ENCODE results near the gene EFCAB11. TPM values are rescaled to one million over a fixed set of nuclear protein-coding genes. Genes with fewer than 3 reads are reported as not detected.

EFCAB11 gene
- total RNA-seq, 1 donor from 2014 or later = 7.5 TPM

DNA sequence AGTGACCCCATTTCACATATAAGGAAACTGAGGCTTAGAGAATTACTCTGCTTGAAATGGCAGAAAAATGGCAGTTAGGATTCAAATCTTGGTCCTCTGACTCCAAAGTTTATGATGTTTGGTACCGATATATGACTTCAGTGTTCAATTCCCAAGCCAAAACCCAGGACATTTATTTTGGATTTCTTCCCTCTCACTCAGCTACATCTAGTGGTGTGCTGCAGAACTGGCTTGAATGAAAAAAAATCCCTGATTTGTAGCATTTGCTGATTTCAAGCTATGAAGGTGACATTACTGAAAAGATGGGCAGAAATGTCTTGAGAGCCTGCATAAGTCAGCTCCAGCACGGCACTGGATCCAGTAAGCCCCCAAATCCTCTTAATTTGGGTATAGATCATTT, 106.4 kb downstream of the EFCAB11 start:
- H3K27me3 Mint-ChIP-seq (ENCODE audit: low read depth, unreplicated experiment) = no peaks in the 10 kb centered on the region
- H3K27ac Mint-ChIP-seq (ENCODE audit: unreplicated experiment) = no peak overlapping the region

GRCh38 chr14:89845346-89845745, 109.2 kb downstream of the EFCAB11 start:
- H3K79me2 ChIP-seq (ENCODE audit: insufficient read depth, low read length) = no peaks in the 10 kb centered on the region
- Mint-ChIP-seq H3K27ac (ENCODE audit: unreplicated experiment) (peak overlapping the region; percentile 51), H3K9me3 (ENCODE audit: unreplicated experiment) (peaks cover 8% of the 10 kb centered on the region), H3K27me3 (ENCODE audit: low read depth, unreplicated experiment) (no peaks in the 10 kb centered on the region), H3K4me1 (ENCODE audit: low read depth, unreplicated experiment) (peaks cover 13% of the 10 kb centered on the region), H3K4me3 (ENCODE audit: unreplicated experiment) (no peak overlapping the region), H3K36me3 (ENCODE audit: low read depth, unreplicated experiment) (no peaks in the 10 kb centered on the region)
- no peak overlapping the region for H2AFZ ChIP-seq (ENCODE audit: low read depth, low read length)
- H3K4me2 ChIP-seq (ENCODE audit: low read length) = peak overlapping the region; percentile 36
- H3K9ac ChIP-seq (ENCODE audit: low read length) = peak overlapping the region; percentile 77
- peak overlapping the region; percentile 94 for H3K27ac ChIP-seq (ENCODE audit: low read depth, low read length)
- no peak overlapping the region for H3K4me3 ChIP-seq (ENCODE audit: insufficient read depth, low read depth, low read length)
- no peaks in the 10 kb centered on the region for H3K36me3 ChIP-seq (ENCODE audit: insufficient read depth, low read length)
- FAIRE-seq = no peak
- H3K27me3 ChIP-seq (ENCODE audit: insufficient read depth, low read length) = no peaks in the 10 kb centered on the region
- H3K9me3 ChIP-seq (ENCODE audit: insufficient read depth, low read depth, low read length) = no peaks in the 10 kb centered on the region
- H4K20me1 ChIP-seq (ENCODE audit: insufficient read depth, low read length) = no peaks in the 10 kb centered on the region
- no peak for TF ChIP-seq EZH2 (IDR thresholded peaks at IDR 0.05; ENCODE audit: insufficient read depth, low read length)
- TF ChIP-seq, protein P1, sequence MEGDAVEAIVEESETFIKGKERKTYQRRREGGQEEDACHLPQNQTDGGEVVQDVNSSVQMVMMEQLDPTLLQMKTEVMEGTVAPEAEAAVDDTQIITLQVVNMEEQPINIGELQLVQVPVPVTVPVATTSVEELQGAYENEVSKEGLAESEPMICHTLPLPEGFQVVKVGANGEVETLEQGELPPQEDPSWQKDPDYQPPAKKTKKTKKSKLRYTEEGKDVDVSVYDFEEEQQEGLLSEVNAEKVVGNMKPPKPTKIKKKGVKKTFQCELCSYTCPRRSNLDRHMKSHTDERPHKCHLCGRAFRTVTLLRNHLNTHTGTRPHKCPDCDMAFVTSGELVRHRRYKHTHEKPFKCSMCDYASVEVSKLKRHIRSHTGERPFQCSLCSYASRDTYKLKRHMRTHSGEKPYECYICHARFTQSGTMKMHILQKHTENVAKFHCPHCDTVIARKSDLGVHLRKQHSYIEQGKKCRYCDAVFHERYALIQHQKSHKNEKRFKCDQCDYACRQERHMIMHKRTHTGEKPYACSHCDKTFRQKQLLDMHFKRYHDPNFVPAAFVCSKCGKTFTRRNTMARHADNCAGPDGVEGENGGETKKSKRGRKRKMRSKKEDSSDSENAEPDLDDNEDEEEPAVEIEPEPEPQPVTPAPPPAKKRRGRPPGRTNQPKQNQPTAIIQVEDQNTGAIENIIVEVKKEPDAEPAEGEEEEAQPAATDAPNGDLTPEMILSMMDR (IDR thresholded peaks at IDR 0.05; ENCODE audit: insufficient read depth, low read depth, low read length) = no peak
- peak; percentile 97 for DNase-seq (ENCODE audit: low read depth)
- peaks cover 12% of the 10 kb centered on the region for H3K4me1 ChIP-seq (ENCODE audit: insufficient read depth, low read length)

More for the DNA sequence above, 106.4 kb downstream of the EFCAB11 start:
- TF ChIP-seq, protein P1 (IDR thresholded peaks at IDR 0.05; ENCODE audit: insufficient read depth, low read depth, low read length) = peak; percentile 50
- no peak for TF ChIP-seq EZH2 (IDR thresholded peaks at IDR 0.05; ENCODE audit: insufficient read depth, low read length)
- H3K4me2 ChIP-seq (ENCODE audit: low read length) = no peak overlapping the region
- H3K27ac ChIP-seq (ENCODE audit: low read depth, low read length) = no peak overlapping the region
- H3K4me3 ChIP-seq (ENCODE audit: insufficient read depth, low read depth, low read length) = no peak overlapping the region
- no peak overlapping the region for H3K9ac ChIP-seq (ENCODE audit: low read length)
- H3K36me3 ChIP-seq (ENCODE audit: insufficient read depth, low read length) = no peaks in the 10 kb centered on the region
- peak; percentile 34 for FAIRE-seq
- Mint-ChIP-seq H3K9me3 (ENCODE audit: unreplicated experiment) (no peaks in the 10 kb centered on the region), H3K36me3 (ENCODE audit: low read depth, unreplicated experiment) (no peaks in the 10 kb centered on the region), H3K4me1 (ENCODE audit: low read depth, unreplicated experiment) (peaks cover 19% of the 10 kb centered on the region), H3K4me3 (ENCODE audit: unreplicated experiment) (no peak overlapping the region)
- no peak overlapping the region for H2AFZ ChIP-seq (ENCODE audit: low read depth, low read length)
- H3K4me1 ChIP-seq (ENCODE audit: insufficient read depth, low read length) = peaks cover 12% of the 10 kb centered on the region
- no peaks in the 10 kb centered on the region for H3K79me2 ChIP-seq (ENCODE audit: insufficient read depth, low read length)
- DNase-seq (ENCODE audit: low read depth) = no peak
- H3K27me3 ChIP-seq (ENCODE audit: insufficient read depth, low read length) = no peaks in the 10 kb centered on the region
- H4K20me1 ChIP-seq (ENCODE audit: insufficient read depth, low read length) = no peaks in the 10 kb centered on the region
- no peaks in the 10 kb centered on the region for H3K9me3 ChIP-seq (ENCODE audit: insufficient read depth, low read depth, low read length)

DNA sequence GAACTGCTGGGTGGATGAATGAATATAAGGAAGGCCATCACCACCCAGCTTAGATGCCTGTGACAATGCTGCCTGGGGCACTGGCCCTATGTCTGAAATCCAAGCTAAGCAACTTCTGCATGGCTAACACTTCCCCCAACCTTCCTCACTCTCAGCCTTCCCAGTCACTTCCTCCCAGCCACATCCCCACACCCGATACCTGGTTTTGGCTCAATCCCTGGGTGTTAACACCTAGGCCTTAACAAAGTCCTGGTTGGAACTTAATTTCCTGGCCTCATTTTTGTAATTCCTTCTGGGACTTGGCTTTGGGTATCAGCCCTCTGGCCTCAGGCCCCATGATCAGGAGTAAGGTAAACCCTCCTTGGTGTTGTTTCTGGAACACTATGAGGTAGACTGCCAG, 110.0 kb downstream of the EFCAB11 start:
- Histone ChIP-seq H2AFZ (ENCODE audit: low read depth, low read length) (peak overlapping the region; percentile 51), H3K4me2 (ENCODE audit: low read length) (peak overlapping the region; percentile 6), H4K20me1 (ENCODE audit: insufficient read depth, low read length) (no peaks in the 10 kb centered on the region), H3K9ac (ENCODE audit: low read length) (peak overlapping the region; percentile 77), H3K27me3 (ENCODE audit: insufficient read depth, low read length) (no peaks in the 10 kb centered on the region), H3K9me3 (ENCODE audit: insufficient read depth, low read depth, low read length) (no peaks in the 10 kb centered on the region), H3K27ac (ENCODE audit: low read depth, low read length) (peak overlapping the region; percentile 94), H3K4me1 (ENCODE audit: insufficient read depth, low read length) (peaks cover 12% of the 10 kb centered on the region), H3K4me3 (ENCODE audit: insufficient read depth, low read depth, low read length) (no peak overlapping the region), H3K79me2 (ENCODE audit: insufficient read depth, low read length) (no peaks in the 10 kb centered on the region), H3K36me3 (ENCODE audit: insufficient read depth, low read length) (no peaks in the 10 kb centered on the region)
- Mint-ChIP-seq H3K9me3 (ENCODE audit: unreplicated experiment) (peaks cover 8% of the 10 kb centered on the region), H3K36me3 (ENCODE audit: low read depth, unreplicated experiment) (no peaks in the 10 kb centered on the region), H3K27me3 (ENCODE audit: low read depth, unreplicated experiment) (no peaks in the 10 kb centered on the region), H3K27ac (ENCODE audit: unreplicated experiment) (no peak overlapping the region), H3K4me1 (ENCODE audit: low read depth, unreplicated experiment) (peaks cover 7% of the 10 kb centered on the region), H3K4me3 (ENCODE audit: unreplicated experiment) (no peak overlapping the region)
- no peak for DNase-seq (ENCODE audit: low read depth)
- no peak for FAIRE-seq
- TF ChIP-seq, protein P1 (IDR thresholded peaks at IDR 0.05; ENCODE audit: insufficient read depth, low read depth, low read length) = no peak
- TF ChIP-seq EZH2 (IDR thresholded peaks at IDR 0.05; ENCODE audit: insufficient read depth, low read length) = no peak
